GM12878 (cell line): ENCODE results near the gene IGSF22. TPM values are rescaled to one million over a fixed set of nuclear protein-coding genes. Genes with fewer than 3 reads are reported as not detected.

Source experiments
- ASH2L ChIP-seq: fragments of 300-600, 200-600 bp; sonication (generic); IDR thresholded peaks from 2 replicates; pipeline ENCODE4 v1.6.1; 2017; ENCODE audit warnings: low read depth, mild to moderate bottlenecking, borderline replicate concordance
- BACH1 ChIP-seq: fragments of 450-650 bp; IDR thresholded peaks from 2 replicates; pipeline ENCODE4 v1.6.1; 2017; ENCODE audit warnings: mild to moderate bottlenecking, borderline replicate concordance
- BCL11A ChIP-seq: IDR thresholded peaks from 2 replicates; pipeline ENCODE4 v1.6.1; 2011; ENCODE audit warnings: low read depth, low read length
- EED ChIP-seq: sonication (generic); IDR thresholded peaks from 2 replicates; pipeline ENCODE4 v1.6.1; 2016; ENCODE audit warnings: antibody characterized with exemption, low read depth
- HCFC1 ChIP-seq: fragments of 150-350 bp; IDR thresholded peaks from 2 replicates; pipeline ENCODE4 v1.6.1; 2014; ENCODE audit warnings: low read length
- HDAC2 ChIP-seq: fragments of 200-600 bp; sonication (generic); IDR thresholded peaks from 2 replicates; pipeline ENCODE4 v1.6.1; 2017
- IKZF2 ChIP-seq, 2 experiments: fragments of 450-650 bp; IDR thresholded peaks; 2 replicates each; pipeline ENCODE4 v1.6.1; 2017; ENCODE audit warnings: mild to moderate bottlenecking in 2 of 2, moderate library complexity in 2 of 2
- MAX ChIP-seq: IDR thresholded peaks from 2 replicates; pipeline ENCODE4 v1.6.1; 2012; ENCODE audit warnings: low read depth, low read length, improper control_type of control experiment
- MLLT1 ChIP-seq: fragments of 450-650 bp; IDR thresholded peaks from 2 replicates; pipeline ENCODE4 v1.6.1; 2016; ENCODE audit warnings: mild to moderate bottlenecking
- NRF1 ChIP-seq: conservative IDR thresholded peaks from 2 replicates; pipeline ENCODE4 v1.6.1; 2011; ENCODE audit warnings: mild to moderate bottlenecking, low read depth, low read length, improper control_type of control experiment
- PAX8 ChIP-seq: fragments of 450-650 bp; IDR thresholded peaks from 2 replicates; pipeline ENCODE4 v1.6.1; 2017; ENCODE audit warnings: mild to moderate bottlenecking, moderate library complexity
- SIN3A ChIP-seq: IDR thresholded peaks from 2 replicates; pipeline ENCODE4 v1.6.1; 2012; ENCODE audit warnings: low read depth, low read length, improper control_type of control experiment
- SKIL ChIP-seq: fragments of 450-650 bp; IDR thresholded peaks from 2 replicates; pipeline ENCODE4 v1.6.1; 2017; ENCODE audit warnings: mild to moderate bottlenecking, low read depth, inconsistent platforms; ENCODE audit not compliant: poor library complexity, severe bottlenecking
- SMAD1 ChIP-seq: fragments of 450-650 bp; IDR thresholded peaks from 2 replicates; pipeline ENCODE4 v1.6.1; 2018; ENCODE audit warnings: mild to moderate bottlenecking, low read depth; ENCODE audit not compliant: partially characterized antibody
- SMAD5 ChIP-seq: IDR thresholded peaks from 2 replicates; pipeline ENCODE4 v1.6.1; 2016; ENCODE audit warnings: antibody characterized with exemption, low read depth
- SREBF1 ChIP-seq: IDR thresholded peaks from 2 replicates; pipeline ENCODE4 v1.6.1; 2012; ENCODE audit warnings: mild to moderate bottlenecking, low read length
- SREBF2 ChIP-seq: IDR thresholded peaks from 2 replicates; pipeline ENCODE4 v1.6.1; 2012; ENCODE audit warnings: mild to moderate bottlenecking, low read length
- ZBTB11 ChIP-seq: fragments of 450-650 bp; formaldehyde crosslinking; IDR thresholded peaks from 2 replicates; pipeline ENCODE4 v1.5.0; 2022; ENCODE audit warnings: mild to moderate bottlenecking, missing genetic modification characterization
- ZNF217 ChIP-seq: fragments of 450-650 bp; IDR thresholded peaks from 2 replicates; pipeline ENCODE4 v1.6.1; 2017; ENCODE audit warnings: antibody characterized with exemption, mild to moderate bottlenecking
- ZNF622 ChIP-seq: fragments of 450-650 bp; IDR thresholded peaks from 2 replicates; pipeline ENCODE4 v1.6.1; 2017; ENCODE audit warnings: mild to moderate bottlenecking, inconsistent platforms
- ZSCAN29 ChIP-seq: fragments of 450-650 bp; IDR thresholded peaks from 2 replicates; pipeline ENCODE4 v1.6.1; 2017; ENCODE audit warnings: mild to moderate bottlenecking, moderate library complexity
- polyA plus RNA-seq, 11 experiments: library from polyadenylated mRNA; depleted of rRNA in 4 of 11; unstranded in 6 of 11; stranded (reverse) in 5 of 11; fragments of >200 nt; fragmentation: Nextera tagmentation in 4 of 11; fragmentation: Illumina TruSeq in 1 of 11; extraction: Ambion mirVana in 4 of 11; extraction: Trizol in 1 of 11; gene quantifications; 1 replicate in 1 of 11; 2 replicates in 10 of 11; pipeline versions ENCODE4 v1.2.1 to v1.2.3, GENCODE V29; 2011 to 2016; ENCODE audit warnings: inconsistent platforms in 2 of 11, missing spikeins in 2 of 11, low read depth in 1 of 11
- total RNA-seq, 4 experiments: library from RNA; depleted of rRNA in 3 of 4; stranded (reverse); fragments of >200 nt in 3 of 4; fragmentation: Illumina TruSeq in 1 of 4; extraction: Trizol in 1 of 4; gene quantifications; 2 replicates each; pipeline versions ENCODE4 v1.2.1 to v1.2.3, GENCODE V29; 2013 to 2021
- TF ChIP-seq, protein P1 (sequence below): IDR thresholded peaks from 2 replicates; pipeline ENCODE4 v1.6.1; 2011; ENCODE audit warnings: borderline replicate concordance, low read depth, mild to moderate bottlenecking, moderate library complexity, mixed read lengths, low read length; ENCODE audit not compliant: insufficient read depth; ENCODE audit errors: extremely low read length
- TF ChIP-seq, protein P2 (sequence below): fragments of 450-650 bp; IDR thresholded peaks from 2 replicates; pipeline ENCODE4 v1.6.1; 2016; ENCODE audit warnings: mild to moderate bottlenecking

Gene IGSF22
- total and polyA plus RNA-seq, 10 of the 15 experiments (the other 5 are each of a cell fraction or from before 2014, with no cell fraction given), result 0.02 to 0.18 TPM; not detected in 8

DNA sequence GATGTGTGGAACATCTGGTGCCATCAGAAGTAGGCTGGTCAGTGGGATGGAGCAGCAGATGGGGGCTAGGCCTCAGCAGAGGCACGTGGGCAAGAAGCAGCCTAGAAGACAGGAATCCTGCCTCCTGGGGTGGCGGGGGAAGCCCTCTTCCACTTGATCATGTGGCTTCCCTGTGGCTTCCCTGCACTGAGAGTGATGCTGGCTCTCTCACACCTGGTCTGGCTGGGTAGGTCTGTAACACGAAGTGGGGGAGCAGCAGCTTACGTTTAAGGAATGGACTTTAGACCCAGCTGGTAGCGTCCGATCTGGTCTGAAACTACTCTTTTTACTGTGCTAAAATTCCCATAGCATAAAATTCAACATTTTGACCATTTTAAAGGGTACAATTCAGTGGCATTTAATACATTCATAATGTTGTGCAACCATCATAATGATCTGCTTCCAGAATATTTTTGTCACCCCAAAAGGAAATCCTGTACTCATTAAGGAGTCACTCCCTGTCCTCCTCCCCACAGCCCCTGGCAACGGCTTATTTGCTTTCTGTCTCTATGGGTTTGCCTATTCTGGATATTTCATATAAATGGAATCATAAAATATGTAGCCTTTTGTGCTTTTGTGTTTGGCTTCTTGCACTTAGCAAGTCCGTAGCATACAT lies 43.9 kb upstream of the IGSF22 start (continued):
- TF ChIP-seq SKIL (peak; percentile 90), SREBF1 (no peak), SREBF2 (no peak), BCL11A (peak; percentile 84), ZSCAN29 (0 out of 2 replicates have a peak, but pooled peaks have one; percentile 18), PAX8 (no peak), ASH2L (no peak), SMAD5 (no peak), ZNF217 (no peak), SIN3A (no peak), MLLT1 (peak; percentile 64; the same call in 1 of the 2 replicates), EED (peak; percentile 80), ZNF622 (no peak), MAX (no peak), IKZF2 (IDR thresholded peaks at IDR 0.05) (peak; percentile 96), ZBTB11 (CRISPR knock-in tag) (no peak), HDAC2 (no peak), SMAD1 (no peak), BACH1 (peak; percentile 85; the same call in 1 of the 2 replicates), NRF1 (no peak), HCFC1 (no peak)
- TF ChIP-seq, protein P1, sequence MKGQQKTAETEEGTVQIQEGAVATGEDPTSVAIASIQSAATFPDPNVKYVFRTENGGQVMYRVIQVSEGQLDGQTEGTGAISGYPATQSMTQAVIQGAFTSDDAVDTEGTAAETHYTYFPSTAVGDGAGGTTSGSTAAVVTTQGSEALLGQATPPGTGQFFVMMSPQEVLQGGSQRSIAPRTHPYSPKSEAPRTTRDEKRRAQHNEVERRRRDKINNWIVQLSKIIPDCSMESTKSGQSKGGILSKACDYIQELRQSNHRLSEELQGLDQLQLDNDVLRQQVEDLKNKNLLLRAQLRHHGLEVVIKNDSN, result peak; percentile 49
- TF ChIP-seq, protein P2, sequence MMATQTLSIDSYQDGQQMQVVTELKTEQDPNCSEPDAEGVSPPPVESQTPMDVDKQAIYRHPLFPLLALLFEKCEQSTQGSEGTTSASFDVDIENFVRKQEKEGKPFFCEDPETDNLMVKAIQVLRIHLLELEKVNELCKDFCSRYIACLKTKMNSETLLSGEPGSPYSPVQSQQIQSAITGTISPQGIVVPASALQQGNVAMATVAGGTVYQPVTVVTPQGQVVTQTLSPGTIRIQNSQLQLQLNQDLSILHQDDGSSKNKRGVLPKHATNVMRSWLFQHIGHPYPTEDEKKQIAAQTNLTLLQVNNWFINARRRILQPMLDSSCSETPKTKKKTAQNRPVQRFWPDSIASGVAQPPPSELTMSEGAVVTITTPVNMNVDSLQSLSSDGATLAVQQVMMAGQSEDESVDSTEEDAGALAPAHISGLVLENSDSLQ, result no peak
